MCF 10A (cell line): ENCODE results near the gene HERC4. TPM values are rescaled to one million over a fixed set of nuclear protein-coding genes. Genes with fewer than 3 reads are reported as not detected.

ENCODE experiments used
- BruUV-seq: library from RNA; stranded (reverse); fragments of 400-500 nt; replicated peaks from 2 replicates; lab custom pipeline; 2021; lab: Mats Ljungman, UMichigan
- CTCF ChIA-PET: fragments of 300-600 bp; sonication (Branson Sonifier 250); formaldehyde crosslinking; extraction: SDS; loops from one replicate; lab custom pipeline; 2021; ENCODE audit warnings: antibody characterized with exemption, inconsistent platforms; lab: Yijun Ruan, JAX
- POLR2A ChIA-PET: fragments of 300-600, 350-650 bp; sonication (Branson Sonifier 250); formaldehyde crosslinking; extraction: SDS; loops from one replicate; lab custom pipeline; 2020; ENCODE audit warnings: antibody characterized with exemption, inconsistent platforms; lab: Yijun Ruan, JAX
- DNase-seq: peaks from one replicate; pipeline ENCODE4 v3.0.0-alpha.2; 2018; ENCODE audit not compliant: unreplicated experiment
- H3K27ac Mint-ChIP-seq: one replicate; pipeline ENCODE4 v1.8.0; 2022; ENCODE audit warnings: mild to moderate bottlenecking, low read depth, mixed read lengths; ENCODE audit not compliant: unreplicated experiment
- H3K27me3 Mint-ChIP-seq: one replicate; pipeline ENCODE4 v1.8.0; 2022; ENCODE audit warnings: mixed read lengths; ENCODE audit not compliant: insufficient read depth, unreplicated experiment
- H3K36me3 Mint-ChIP-seq: one replicate; pipeline ENCODE4 v1.8.0; 2022; ENCODE audit warnings: mild to moderate bottlenecking, moderate library complexity, mixed read lengths; ENCODE audit not compliant: insufficient read depth, unreplicated experiment
- H3K4me1 Mint-ChIP-seq: one replicate; pipeline ENCODE4 v1.8.0; 2022; ENCODE audit warnings: mixed read lengths; ENCODE audit not compliant: insufficient read depth, unreplicated experiment
- H3K4me3 Mint-ChIP-seq: one replicate; pipeline ENCODE4 v1.8.0; 2022; ENCODE audit warnings: mild to moderate bottlenecking, moderate library complexity, mixed read lengths; ENCODE audit not compliant: unreplicated experiment
- H3K9me3 Mint-ChIP-seq: one replicate; pipeline ENCODE4 v1.8.0; 2022; ENCODE audit warnings: mixed read lengths; ENCODE audit not compliant: unreplicated experiment
- intact Hi-C: fragments of 100-400 bp; cut with micrococcal nuclease; formaldehyde crosslinking; loops from 2 replicates; pipeline ENCODE4 v1.14.1; 2022
- total RNA-seq: library from RNA; stranded (reverse); gene quantifications from 2 replicates; pipeline ENCODE4 v1.2.3, GENCODE V29; 2022
- TF ChIP-seq, protein P1 (sequence below): fragments of 200-600 bp; IDR thresholded peaks from one replicate; pipeline ENCODE4 v1.8.0; 2022; ENCODE audit warnings: antibody characterized with exemption, mild to moderate bottlenecking; ENCODE audit not compliant: unreplicated experiment

The HERC4 gene
- total RNA-seq, 1 experiment from 2014 or later = 57.5 TPM

DNA sequence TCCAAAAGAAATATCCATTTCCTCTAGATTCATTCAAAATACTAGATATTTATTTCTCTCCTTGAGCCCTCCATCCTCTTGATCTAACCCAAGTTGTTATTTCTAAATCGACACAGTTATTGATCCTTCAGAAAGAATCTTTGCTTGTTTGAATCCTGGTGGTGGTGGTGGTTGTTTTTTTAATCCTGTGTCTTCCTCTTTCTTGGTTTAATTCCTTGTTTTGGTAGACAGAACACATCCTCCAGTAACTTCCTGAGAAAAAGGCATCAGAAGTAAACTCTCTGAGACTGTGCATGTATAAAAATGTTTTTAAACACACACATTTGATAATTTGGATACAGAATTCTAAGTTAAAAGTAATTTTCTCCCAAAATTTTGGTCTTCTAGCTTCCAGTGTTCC, 140.7 kb downstream of the HERC4 start:
- peaks cover 88% of the 10 kb centered on the region for H3K36me3 Mint-ChIP-seq
- no TSS peak for BruUV-seq
- H3K4me1 Mint-ChIP-seq = no peaks in the 10 kb centered on the region
- no peak overlapping the region for H3K27ac Mint-ChIP-seq
- CTCF ChIA-PET = no interaction called here
- intact Hi-C loops = no loop called here
- no peaks in the 10 kb centered on the region for H3K27me3 Mint-ChIP-seq
- H3K4me3 Mint-ChIP-seq = no peak overlapping the region
- POLR2A ChIA-PET = interaction anchor here (1.0 to 1.1 kb wide), 2 partner anchors 9 to 21 kb away, joined by 5 read pairs; no protein-coding TSS in a partner anchor
- TF ChIP-seq, protein P1, sequence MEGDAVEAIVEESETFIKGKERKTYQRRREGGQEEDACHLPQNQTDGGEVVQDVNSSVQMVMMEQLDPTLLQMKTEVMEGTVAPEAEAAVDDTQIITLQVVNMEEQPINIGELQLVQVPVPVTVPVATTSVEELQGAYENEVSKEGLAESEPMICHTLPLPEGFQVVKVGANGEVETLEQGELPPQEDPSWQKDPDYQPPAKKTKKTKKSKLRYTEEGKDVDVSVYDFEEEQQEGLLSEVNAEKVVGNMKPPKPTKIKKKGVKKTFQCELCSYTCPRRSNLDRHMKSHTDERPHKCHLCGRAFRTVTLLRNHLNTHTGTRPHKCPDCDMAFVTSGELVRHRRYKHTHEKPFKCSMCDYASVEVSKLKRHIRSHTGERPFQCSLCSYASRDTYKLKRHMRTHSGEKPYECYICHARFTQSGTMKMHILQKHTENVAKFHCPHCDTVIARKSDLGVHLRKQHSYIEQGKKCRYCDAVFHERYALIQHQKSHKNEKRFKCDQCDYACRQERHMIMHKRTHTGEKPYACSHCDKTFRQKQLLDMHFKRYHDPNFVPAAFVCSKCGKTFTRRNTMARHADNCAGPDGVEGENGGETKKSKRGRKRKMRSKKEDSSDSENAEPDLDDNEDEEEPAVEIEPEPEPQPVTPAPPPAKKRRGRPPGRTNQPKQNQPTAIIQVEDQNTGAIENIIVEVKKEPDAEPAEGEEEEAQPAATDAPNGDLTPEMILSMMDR = no peak
- H3K9me3 Mint-ChIP-seq = no peaks in the 10 kb centered on the region
- DNase-seq = no peak

DNA sequence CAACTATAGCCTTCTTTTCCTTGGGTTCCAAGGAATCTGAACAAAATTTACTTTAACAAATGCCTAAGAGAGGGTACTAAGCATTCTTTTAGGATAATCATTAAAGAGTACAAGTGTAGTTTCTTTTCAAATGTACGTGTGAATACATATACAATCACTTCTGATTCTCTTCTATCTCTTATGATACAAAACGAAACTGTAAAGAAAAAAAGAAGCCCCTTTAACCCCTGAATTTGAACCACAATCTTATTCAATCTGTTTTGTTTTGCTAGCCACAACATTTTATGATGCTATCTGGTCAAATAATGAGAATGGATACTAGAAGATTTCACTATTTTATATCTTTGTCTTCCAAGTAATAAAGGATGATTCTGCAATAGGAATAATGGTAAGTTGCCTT, 141.9 kb downstream of the HERC4 start:
- H3K9me3 Mint-ChIP-seq = no peaks in the 10 kb centered on the region
- no peaks in the 10 kb centered on the region for H3K4me1 Mint-ChIP-seq
- H3K36me3 Mint-ChIP-seq = peaks cover 87% of the 10 kb centered on the region
- ChIA-PET POLR2A (interaction anchor here (1.0 to 1.1 kb wide), 2 partner anchors 10 to 20 kb away, joined by 5 read pairs; no protein-coding TSS in a partner anchor), CTCF (interaction anchor here (0.7 kb wide), 1 partner anchor 78 kb away, joined by 3 read pairs; no protein-coding TSS in a partner anchor)
- BruUV-seq = no TSS peak
- intact Hi-C loops = no loop called here
- H3K27ac Mint-ChIP-seq = no peak overlapping the region
- H3K27me3 Mint-ChIP-seq = no peaks in the 10 kb centered on the region
- DNase-seq = no peak
- H3K4me3 Mint-ChIP-seq = no peak overlapping the region
- TF ChIP-seq, protein P1 = no peak

DNA sequence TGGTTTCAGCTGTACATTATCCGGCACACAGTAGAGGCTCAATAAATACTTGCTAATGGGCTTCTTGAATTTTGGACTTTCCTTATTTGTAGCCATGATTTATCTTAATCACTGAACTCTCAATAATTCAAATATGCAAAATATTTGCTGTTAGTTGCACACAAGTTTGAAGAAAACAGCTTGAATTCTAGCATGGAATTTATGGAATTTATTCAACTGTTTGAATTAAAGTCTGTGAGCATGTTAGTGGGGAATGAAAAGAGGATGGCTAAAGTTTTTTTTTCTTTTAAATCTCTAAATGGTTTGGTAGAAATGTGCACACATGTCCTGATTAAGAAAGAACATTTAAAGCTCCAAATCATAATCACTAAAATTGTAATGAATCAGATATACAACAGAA, 148.1 kb downstream of the HERC4 start:
- ChIA-PET CTCF (interaction anchor here (0.5 kb wide), 1 partner anchor 68 kb away, joined by 3 read pairs; no protein-coding TSS in a partner anchor), POLR2A (interaction anchor here (1.3 kb wide), 1 partner anchor 14 kb away, joined by 4 read pairs; no protein-coding TSS in a partner anchor)
- TF ChIP-seq, protein P1 = no peak
- Mint-ChIP-seq H3K27me3 (no peaks in the 10 kb centered on the region), H3K4me3 (no peak overlapping the region), H3K27ac (no peak overlapping the region), H3K9me3 (no peaks in the 10 kb centered on the region), H3K4me1 (no peaks in the 10 kb centered on the region), H3K36me3 (peaks cover 67% of the 10 kb centered on the region)
- DNase-seq = no peak
- intact Hi-C loops = no loop called here
- BruUV-seq = no TSS peak

DNA sequence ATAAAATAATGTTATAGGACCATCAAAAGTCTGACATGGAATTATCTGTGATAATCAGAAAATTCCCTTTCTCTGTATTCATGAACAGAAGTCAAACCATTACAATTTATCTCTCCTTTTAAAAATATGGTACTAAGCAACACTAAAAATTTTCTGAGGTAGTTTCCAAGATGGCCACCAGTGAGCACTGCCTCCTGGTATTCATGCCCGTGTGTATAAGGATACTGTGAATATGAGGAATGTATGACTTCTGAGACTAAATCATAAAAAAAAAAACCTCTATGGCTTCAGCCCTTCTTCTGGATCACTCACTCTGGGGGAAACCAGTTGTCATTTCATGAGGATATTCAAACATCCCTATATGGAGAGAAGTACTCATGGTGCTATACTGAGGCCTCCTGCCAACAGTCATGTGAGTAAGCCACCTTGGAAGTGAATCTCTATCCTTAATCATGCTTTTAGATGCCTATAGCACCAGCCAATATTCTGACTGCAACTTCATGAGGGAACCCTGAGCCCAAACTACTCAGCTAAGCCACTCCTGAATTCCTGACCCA, 149.6 kb downstream of the HERC4 start:
- peaks cover 53% of the 10 kb centered on the region for H3K36me3 Mint-ChIP-seq
- H3K27ac Mint-ChIP-seq = peak overlapping the region; percentile 23
- no TSS peak for BruUV-seq
- CTCF ChIA-PET = no interaction called here
- no peak for DNase-seq
- no peaks in the 10 kb centered on the region for H3K4me1 Mint-ChIP-seq
- POLR2A ChIA-PET = no interaction called here
- H3K27me3 Mint-ChIP-seq = no peaks in the 10 kb centered on the region
- intact Hi-C loops = no loop called here
- TF ChIP-seq, protein P1 = no peak
- no peaks in the 10 kb centered on the region for H3K9me3 Mint-ChIP-seq
- no peak overlapping the region for H3K4me3 Mint-ChIP-seq
